HEK293 (cell line): Measurements from ENCODE around the gene RFNG.

ENCODE experiments used
- MYNN ChIP-seq: fragments of 450-650 bp; formaldehyde crosslinking; IDR thresholded peaks from 2 replicates; pipeline ENCODE4 v1.5.1; 2016; ENCODE audit warnings: missing biosample characterization, missing genetic modification characterization, borderline replicate concordance
- SP7 ChIP-seq: fragments of 450-650 bp; formaldehyde crosslinking; IDR thresholded peaks from 2 replicates; pipeline ENCODE4 v1.5.1; 2016; ENCODE audit warnings: missing biosample characterization, missing genetic modification characterization
- YY1 ChIP-seq: fragments of 450-650 bp; formaldehyde crosslinking; IDR thresholded peaks from 2 replicates; pipeline ENCODE4 v1.5.1; 2018; ENCODE audit warnings: missing biosample characterization, missing genetic modification characterization
- ZNF114 ChIP-seq: fragments of 450-650 bp; formaldehyde crosslinking; IDR thresholded peaks from 2 replicates; pipeline ENCODE4 v1.5.0; 2017; ENCODE audit warnings: missing biosample characterization, missing genetic modification characterization
- ZNF132 ChIP-seq: fragments of 450-650 bp; formaldehyde crosslinking; IDR thresholded peaks from 2 replicates; pipeline ENCODE4 v1.5.1; 2017; ENCODE audit warnings: missing biosample characterization, missing genetic modification characterization, borderline replicate concordance
- ZNF174 ChIP-seq: fragments of 450-650 bp; formaldehyde crosslinking; IDR thresholded peaks from 2 replicates; pipeline ENCODE4 v1.5.0; 2017; ENCODE audit warnings: missing biosample characterization, mild to moderate bottlenecking, missing genetic modification characterization
- ZNF311 ChIP-seq: fragments of 450-650 bp; formaldehyde crosslinking; IDR thresholded peaks from 2 replicates; pipeline ENCODE4 v1.5.1; 2017; ENCODE audit warnings: missing biosample characterization, missing genetic modification characterization, borderline replicate concordance
- ZNF394 ChIP-seq: fragments of 450-650 bp; formaldehyde crosslinking; IDR thresholded peaks from 2 replicates; pipeline ENCODE4 v1.5.1; 2016; ENCODE audit warnings: missing biosample characterization, missing genetic modification characterization, mild to moderate bottlenecking, moderate library complexity, borderline replicate concordance
- ZNF707 ChIP-seq: fragments of 450-650 bp; formaldehyde crosslinking; IDR thresholded peaks from 2 replicates; pipeline ENCODE4 v1.5.1; 2016; ENCODE audit warnings: missing biosample characterization, missing genetic modification characterization
- TF ChIP-seq, protein P1 (sequence below): fragments of 450-650 bp; formaldehyde crosslinking; IDR thresholded peaks from 2 replicates; pipeline ENCODE4 v1.5.1; 2016; ENCODE audit warnings: missing biosample characterization, missing genetic modification characterization, low read depth
- TF ChIP-seq, protein P2 (sequence below): fragments of 450-650 bp; formaldehyde crosslinking; IDR thresholded peaks from 2 replicates; pipeline ENCODE4 v1.5.1; 2016; ENCODE audit warnings: missing biosample characterization, missing genetic modification characterization
- TF ChIP-seq, protein P3 (sequence below): fragments of 450-650 bp; formaldehyde crosslinking; IDR thresholded peaks from 2 replicates; pipeline ENCODE4 v1.5.1; 2016; ENCODE audit warnings: missing biosample characterization, missing genetic modification characterization
- TF ChIP-seq, protein P4 (sequence below): fragments of 450-650 bp; formaldehyde crosslinking; IDR thresholded peaks from 2 replicates; pipeline ENCODE4 v1.5.1; 2016; ENCODE audit warnings: missing biosample characterization, missing genetic modification characterization
- TF ChIP-seq, protein P5 (sequence below): fragments of 450-650 bp; formaldehyde crosslinking; optimal IDR thresholded peaks from 2 replicates; pipeline ENCODE3; 2016; ENCODE audit warnings: missing biosample characterization, mild to moderate bottlenecking, missing genetic modification characterization

DNA sequence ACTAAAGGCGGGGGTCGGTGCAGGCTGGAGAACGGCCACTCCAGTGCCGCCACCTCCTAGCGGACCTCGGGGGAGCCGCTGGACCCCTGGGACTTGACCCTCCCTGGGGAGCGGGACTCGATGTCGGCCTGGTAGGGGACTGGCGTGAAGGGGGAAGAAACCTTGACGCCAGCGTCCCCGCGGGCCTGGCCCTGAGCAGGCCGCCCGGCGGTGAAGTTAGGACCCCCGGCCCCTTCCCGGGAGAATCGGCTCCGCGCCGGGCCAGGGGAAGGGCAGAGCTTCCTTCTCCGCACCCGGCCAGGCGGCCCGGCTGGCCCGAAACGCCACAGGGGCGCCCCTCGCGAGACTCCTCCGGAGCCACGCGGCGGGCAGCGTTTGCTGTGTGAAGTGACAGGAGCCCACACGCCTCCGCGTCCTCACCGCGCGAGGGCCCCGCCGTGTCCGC lies 13.6 kb upstream of the RFNG start:
- TF ChIP-seq ZNF707 (tag by site-specific recombination), result no peak
- TF ChIP-seq ZNF394, result no peak
- TF ChIP-seq ZNF311 (tag by site-specific recombination), result no peak
- TF ChIP-seq, protein P1, sequence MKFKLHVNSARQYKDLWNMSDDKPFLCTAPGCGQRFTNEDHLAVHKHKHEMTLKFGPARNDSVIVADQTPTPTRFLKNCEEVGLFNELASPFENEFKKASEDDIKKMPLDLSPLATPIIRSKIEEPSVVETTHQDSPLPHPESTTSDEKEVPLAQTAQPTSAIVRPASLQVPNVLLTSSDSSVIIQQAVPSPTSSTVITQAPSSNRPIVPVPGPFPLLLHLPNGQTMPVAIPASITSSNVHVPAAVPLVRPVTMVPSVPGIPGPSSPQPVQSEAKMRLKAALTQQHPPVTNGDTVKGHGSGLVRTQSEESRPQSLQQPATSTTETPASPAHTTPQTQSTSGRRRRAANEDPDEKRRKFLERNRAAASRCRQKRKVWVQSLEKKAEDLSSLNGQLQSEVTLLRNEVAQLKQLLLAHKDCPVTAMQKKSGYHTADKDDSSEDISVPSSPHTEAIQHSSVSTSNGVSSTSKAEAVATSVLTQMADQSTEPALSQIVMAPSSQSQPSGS (tag by site-specific recombination), result no peak
- TF ChIP-seq, protein P2, sequence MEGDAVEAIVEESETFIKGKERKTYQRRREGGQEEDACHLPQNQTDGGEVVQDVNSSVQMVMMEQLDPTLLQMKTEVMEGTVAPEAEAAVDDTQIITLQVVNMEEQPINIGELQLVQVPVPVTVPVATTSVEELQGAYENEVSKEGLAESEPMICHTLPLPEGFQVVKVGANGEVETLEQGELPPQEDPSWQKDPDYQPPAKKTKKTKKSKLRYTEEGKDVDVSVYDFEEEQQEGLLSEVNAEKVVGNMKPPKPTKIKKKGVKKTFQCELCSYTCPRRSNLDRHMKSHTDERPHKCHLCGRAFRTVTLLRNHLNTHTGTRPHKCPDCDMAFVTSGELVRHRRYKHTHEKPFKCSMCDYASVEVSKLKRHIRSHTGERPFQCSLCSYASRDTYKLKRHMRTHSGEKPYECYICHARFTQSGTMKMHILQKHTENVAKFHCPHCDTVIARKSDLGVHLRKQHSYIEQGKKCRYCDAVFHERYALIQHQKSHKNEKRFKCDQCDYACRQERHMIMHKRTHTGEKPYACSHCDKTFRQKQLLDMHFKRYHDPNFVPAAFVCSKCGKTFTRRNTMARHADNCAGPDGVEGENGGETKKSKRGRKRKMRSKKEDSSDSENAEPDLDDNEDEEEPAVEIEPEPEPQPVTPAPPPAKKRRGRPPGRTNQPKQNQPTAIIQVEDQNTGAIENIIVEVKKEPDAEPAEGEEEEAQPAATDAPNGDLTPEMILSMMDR (tag by site-specific recombination), result no peak; the same call in 1 of the 2 replicates
- no peak for TF ChIP-seq ZNF132 (tag by site-specific recombination)
- no peak for TF ChIP-seq SP7 (tag by site-specific recombination)
- TF ChIP-seq, protein P3, sequence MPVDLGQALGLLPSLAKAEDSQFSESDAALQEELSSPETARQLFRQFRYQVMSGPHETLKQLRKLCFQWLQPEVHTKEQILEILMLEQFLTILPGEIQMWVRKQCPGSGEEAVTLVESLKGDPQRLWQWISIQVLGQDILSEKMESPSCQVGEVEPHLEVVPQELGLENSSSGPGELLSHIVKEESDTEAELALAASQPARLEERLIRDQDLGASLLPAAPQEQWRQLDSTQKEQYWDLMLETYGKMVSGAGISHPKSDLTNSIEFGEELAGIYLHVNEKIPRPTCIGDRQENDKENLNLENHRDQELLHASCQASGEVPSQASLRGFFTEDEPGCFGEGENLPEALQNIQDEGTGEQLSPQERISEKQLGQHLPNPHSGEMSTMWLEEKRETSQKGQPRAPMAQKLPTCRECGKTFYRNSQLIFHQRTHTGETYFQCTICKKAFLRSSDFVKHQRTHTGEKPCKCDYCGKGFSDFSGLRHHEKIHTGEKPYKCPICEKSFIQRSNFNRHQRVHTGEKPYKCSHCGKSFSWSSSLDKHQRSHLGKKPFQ (tag by site-specific recombination), result no peak
- TF ChIP-seq, protein P4, sequence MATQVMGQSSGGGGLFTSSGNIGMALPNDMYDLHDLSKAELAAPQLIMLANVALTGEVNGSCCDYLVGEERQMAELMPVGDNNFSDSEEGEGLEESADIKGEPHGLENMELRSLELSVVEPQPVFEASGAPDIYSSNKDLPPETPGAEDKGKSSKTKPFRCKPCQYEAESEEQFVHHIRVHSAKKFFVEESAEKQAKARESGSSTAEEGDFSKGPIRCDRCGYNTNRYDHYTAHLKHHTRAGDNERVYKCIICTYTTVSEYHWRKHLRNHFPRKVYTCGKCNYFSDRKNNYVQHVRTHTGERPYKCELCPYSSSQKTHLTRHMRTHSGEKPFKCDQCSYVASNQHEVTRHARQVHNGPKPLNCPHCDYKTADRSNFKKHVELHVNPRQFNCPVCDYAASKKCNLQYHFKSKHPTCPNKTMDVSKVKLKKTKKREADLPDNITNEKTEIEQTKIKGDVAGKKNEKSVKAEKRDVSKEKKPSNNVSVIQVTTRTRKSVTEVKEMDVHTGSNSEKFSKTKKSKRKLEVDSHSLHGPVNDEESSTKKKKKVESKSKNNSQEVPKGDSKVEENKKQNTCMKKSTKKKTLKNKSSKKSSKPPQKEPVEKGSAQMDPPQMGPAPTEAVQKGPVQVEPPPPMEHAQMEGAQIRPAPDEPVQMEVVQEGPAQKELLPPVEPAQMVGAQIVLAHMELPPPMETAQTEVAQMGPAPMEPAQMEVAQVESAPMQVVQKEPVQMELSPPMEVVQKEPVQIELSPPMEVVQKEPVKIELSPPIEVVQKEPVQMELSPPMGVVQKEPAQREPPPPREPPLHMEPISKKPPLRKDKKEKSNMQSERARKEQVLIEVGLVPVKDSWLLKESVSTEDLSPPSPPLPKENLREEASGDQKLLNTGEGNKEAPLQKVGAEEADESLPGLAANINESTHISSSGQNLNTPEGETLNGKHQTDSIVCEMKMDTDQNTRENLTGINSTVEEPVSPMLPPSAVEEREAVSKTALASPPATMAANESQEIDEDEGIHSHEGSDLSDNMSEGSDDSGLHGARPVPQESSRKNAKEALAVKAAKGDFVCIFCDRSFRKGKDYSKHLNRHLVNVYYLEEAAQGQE (tag by site-specific recombination), result no peak
- no peak for TF ChIP-seq ZNF114
- TF ChIP-seq, protein P5, sequence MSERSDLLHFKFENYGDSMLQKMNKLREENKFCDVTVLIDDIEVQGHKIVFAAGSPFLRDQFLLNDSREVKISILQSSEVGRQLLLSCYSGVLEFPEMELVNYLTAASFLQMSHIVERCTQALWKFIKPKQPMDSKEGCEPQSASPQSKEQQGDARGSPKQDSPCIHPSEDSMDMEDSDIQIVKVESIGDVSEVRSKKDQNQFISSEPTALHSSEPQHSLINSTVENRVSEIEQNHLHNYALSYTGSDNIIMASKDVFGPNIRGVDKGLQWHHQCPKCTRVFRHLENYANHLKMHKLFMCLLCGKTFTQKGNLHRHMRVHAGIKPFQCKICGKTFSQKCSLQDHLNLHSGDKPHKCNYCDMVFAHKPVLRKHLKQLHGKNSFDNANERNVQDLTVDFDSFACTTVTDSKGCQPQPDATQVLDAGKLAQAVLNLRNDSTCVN (tag by site-specific recombination), result peak; percentile 53
- TF ChIP-seq MYNN (tag by site-specific recombination), result no peak
- no peak for TF ChIP-seq YY1
- no peak for TF ChIP-seq ZNF174 (tag by site-specific recombination)
